Fibroblast of skin of right biceps (primary cell): ENCODE measurements around the gene WDR38.

ENCODE experiments used
- DNase-seq: peaks from one replicate; pipeline ENCODE4 v3.0.0-alpha.2; 2013

WDR38 gene

DNA sequence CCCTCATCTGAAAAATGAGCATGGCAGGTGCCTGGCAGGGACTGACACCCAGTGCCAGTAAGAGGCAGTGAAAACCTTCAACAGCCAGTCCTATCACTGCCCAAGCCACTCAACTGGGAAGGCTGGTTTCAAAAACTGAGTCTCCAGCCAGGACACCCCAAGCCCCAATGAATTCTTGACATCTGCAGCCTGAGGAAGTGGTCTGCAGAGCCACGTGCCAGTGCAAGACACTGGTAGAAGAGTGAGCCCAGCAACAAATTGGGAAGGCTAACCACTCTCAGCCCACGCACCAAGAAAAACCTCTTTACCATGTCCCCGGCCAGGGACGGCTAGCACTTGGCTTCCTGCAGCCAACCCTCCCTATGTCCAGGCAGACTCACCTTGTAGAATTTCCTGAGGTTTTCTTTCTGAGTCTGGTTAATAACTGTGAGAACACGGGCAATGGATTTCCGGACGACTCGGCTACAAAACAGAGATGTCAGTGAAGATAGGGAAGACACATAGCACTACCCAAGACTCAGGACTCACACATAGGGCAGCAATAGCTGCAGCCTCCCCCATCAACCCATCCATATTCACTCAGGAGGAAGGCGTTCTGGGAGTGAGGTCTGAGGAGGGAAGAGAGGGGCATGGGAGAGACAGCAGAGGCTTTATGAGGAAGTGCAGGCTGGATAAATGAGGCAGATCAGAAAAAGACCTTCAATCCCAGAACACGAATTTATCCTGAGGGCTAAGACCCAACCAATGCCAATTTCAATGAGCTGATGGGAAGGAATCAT, 6.7 kb downstream of the WDR38 start:
- DNase-seq: no peak

GRCh38 chr9:124860582-124861341, 7.5 kb downstream of the WDR38 start:
- DNase-seq: no peak

- DNase-seq: peak; percentile 95
These were observed 8.3 kb downstream of the WDR38 start, which contains the start of the genes ARPC5L and RPL35 for GRCh38 chr9:124861342-124862229. Gene ARPC5L (plus strand): TSS chr9:124862130. CDS start chr9:124869291, 7,161 bp downstream. Gene RPL35 (minus strand): TSS chr9:124861957. CDS start chr9:124861912, 45 bp downstream.

DNA sequence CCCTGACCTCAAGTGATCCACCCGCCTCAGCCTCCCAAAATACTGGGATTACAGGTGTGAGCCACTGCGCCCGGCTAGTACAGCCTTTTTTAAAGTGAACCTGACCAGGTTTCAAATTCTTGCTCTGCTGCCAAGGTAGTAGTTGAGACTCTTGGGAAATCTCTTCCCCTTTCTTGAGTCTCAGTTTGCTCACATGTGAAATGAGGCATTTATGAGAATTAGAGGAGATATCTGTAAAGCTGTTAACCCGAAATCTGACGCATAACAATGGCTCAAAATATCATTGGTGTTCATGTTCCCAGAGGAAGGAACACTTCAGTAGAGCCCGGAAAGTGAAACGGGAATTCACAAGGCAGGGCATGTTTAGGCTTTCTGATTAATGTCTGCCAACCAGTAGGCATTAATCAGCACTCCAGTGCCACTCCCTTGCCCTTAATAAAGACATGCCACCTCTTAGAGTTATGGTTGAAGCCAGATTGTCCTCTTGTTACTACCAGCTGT, 10.2 kb downstream of the WDR38 start:
- DNase-seq: no peak

- peak; percentile 86 for DNase-seq
These were observed 15.5 kb downstream of the WDR38 start for GRCh38 chr9:124868511-124869465.

- no peak for DNase-seq
These were observed 16.3 kb downstream of the WDR38 start for GRCh38 chr9:124869466-124869985.

DNA sequence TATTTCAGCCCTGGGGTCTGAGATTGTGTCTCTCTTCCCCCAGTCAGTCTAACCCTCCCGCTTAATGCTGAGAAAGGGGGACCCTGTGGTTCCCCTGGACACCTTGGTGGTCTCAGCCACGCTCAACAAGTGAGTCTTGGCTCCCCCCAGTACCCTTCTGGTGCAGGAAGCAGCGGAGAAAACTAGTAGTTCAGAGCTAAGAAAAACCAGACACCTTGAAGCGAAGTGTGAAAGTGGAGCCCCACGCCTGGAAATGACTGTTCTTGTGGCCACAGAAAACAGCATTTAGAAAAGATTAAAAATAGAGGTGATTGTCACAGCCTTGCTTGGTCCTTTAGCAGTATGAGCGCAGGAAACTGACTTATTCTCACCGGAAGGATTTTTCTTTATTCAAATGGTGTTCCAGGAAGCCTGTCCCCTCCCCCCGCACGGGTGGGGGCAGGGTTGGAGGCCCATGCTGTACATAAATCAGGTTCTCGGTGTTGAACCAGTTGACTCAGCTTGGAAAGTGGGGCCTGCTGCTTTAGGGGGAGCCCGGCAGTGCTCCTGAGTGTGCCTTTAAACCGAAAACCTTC, 16.8 kb downstream of the WDR38 start:
- peak; percentile 61 for DNase-seq

DNA sequence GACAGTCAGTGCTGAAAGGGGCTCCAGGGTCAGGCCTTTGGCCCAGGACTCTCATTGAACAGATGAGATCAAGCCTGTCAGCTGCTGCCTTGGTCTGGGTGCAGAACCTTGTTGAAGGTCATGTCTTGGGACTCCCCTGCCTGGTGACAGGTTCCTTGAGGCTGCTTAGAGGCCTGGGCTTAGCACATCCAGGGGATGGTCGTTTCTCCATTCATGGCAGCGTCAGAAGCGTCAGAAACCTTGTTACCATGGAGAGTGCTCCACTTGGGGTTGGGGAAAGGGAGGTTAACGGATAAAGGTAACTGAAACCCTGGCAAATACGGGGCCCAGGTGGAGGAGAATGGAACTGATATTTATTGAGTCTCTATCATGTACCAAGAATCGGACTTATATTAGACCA, 17.5 kb downstream of the WDR38 start:
- DNase-seq: no peak

DNA sequence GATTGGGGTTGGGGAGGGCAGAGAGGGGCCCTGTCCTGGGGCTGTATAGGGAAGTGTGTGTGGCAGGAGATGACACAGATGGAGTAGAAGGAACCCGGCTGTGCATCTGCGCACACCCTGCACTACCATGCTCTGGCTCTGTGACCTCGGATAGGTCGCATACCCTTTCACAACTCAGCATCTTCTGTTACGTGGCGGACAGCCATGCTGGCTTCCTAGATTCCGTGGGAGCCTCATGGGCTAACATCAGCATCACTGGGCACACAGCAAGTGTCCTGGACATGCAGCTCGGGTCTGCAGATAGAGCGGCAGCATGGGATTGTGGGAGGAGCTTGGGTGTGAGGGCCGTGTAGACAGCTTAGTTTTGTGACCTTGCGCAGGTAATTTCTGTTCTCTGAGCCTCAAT, 17.9 kb downstream of the WDR38 start:
- no peak for DNase-seq

GRCh38 chr9:124873664-124874063, 20.4 kb downstream of the WDR38 start:
- DNase-seq: no peak

DNA sequence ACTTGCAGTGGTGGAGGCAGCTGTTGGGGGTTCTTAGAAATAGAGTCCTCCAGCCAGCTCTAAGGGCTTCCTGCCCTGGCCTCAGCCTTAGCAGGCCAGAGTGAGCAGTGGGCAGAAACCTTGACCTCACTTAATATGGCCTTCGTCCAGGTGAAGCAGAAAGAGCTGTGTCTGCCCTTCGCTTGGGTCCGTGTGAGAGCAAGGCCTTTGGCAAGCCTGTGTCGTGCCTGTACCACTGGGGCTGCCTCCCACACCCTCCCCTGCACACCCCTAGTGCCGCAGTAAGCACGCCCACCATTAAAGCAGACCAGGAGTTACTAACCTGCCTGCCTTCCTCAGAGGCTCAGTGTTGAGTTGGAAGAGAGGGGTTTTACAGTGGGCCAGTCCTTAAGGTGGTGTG, 22.2 kb downstream of the WDR38 start:
- no peak for DNase-seq

DNA sequence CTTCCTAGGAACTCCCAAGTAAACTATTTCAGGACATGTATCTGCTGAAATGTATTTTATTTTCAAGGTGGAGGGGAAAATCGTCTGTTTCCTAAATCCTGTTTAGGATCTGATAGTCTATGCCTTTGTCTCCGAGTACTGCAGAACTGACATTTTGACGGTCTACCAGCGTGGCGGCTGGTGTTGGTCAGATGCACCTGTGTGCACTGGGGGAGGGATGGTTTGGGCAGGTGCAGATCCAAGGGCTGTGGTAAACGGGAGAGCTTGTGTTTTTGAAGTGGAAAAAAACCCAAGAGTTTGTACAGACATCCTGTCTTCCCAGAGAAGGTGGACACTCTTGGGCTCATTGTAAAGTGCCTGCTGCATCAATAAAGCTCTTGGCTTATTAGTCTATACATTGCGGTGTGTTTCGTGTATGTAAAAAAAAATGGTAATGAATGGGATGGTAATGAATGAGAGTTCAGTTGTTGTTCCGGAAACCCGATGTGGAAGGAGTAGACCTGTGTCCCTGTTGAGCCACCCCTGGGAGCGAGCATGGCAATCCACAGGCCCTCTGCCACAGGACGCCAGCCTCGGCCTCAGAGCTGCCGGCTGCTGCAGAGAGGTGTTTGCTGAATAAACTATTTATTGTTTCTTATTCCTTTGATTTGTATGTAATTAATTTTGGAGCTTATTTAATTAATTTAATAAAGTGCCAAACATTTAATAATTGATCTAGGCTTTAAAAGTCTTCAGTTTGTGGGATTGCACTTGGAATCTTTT, 23.9 kb downstream of the WDR38 start:
- no peak for DNase-seq

- DNase-seq: no peak
These were observed 24.8 kb downstream of the WDR38 start for GRCh38 chr9:124878021-124878420.

GRCh38 chr9:124878518-124878917, 25.3 kb downstream of the WDR38 start:
- no peak for DNase-seq

GRCh38 chr9:124879226-124879625, 26.0 kb downstream of the WDR38 start:
- DNase-seq: no peak

DNA sequence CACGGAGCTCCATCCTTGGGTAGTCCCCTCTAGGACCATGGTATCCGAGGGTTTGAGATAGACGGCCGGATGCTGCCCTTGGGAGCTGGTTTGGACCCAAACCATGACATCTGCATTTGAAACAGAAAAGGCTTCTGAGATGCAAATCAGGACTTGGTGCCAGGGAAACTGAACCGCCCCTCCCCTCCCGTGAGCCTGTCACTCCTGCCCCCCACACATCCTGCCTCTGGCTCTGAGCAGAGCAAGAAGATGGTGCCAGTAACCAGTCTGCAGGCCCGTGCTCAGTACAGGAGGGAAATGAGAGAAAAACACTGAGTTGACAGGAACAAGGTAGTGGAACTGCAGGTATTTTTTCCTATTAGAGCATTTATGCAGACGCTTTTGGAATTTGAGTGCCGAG, 27.2 kb downstream of the WDR38 start:
- no peak for DNase-seq

- no peak for DNase-seq
These were observed 28.0 kb downstream of the WDR38 start for GRCh38 chr9:124881138-124881743.

DNA sequence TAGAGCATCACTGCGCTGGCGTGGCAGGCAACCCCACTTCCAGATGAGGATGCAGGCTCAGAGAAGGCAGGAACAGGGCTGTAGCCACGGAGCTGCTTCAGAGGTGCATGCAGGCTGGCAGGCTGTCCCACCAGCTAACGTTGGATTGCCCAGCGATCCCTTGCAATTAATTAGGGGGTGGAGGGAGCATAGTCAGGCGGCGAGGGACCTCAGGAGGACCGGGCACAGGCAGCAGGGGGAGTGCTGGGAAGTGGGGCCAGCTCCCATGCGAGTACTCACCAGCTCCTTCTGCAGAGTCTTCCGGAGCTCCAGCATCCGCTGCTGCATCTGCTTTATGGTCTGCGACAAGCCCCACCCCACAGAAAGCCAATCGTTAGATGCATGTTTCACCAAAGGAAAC, 29.0 kb downstream of the WDR38 start:
- no peak for DNase-seq

DNA sequence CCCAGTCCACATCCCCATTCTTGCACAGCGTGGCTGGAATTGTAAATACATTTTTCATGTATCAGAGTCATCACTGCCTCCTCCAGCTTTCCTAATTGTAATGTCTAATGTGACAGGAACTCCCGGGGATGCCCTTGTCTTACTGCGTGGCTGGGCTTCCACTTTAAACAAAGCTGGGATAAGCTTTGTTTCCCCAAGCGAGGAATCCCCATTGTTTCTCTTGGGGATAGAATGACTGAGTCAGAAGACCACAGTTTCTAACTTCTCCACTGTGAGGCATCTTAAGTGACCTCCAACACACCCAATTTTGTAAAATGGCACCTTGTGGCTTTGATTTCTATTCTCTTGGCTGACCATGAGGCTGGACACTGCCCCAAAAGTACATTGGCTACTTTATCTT, 31.1 kb downstream of the WDR38 start:
- peak; percentile 28 for DNase-seq

DNA sequence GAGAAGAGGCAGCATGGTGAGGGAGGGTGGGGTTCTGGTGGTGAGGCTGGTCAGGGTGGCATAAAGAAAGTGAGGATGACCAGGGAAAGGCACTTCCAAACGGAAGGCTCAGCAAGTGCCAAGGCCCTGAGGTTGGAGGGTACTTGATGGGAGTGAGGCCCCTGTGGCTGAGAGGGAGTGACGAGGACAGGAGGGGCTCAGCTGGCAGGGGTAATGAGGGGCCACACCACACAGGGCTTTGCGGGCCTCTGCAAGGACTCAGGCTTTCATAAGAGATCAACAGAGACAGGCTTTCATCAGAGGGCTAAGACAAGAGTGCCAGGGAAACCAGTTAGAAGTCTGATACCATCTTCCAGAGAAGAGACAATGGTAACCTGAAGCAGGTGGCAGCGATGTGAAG, 32.3 kb downstream of the WDR38 start:
- no peak for DNase-seq
